Gastrocnemius medialis (tissue), 4 donors: ENCODE data around the gene NFKBIE. TPM values are rescaled to one million over a fixed set of nuclear protein-coding genes. Genes with fewer than 3 reads are reported as not detected.
A peak's percentile ranks its signal among the peaks of the same experiment; 100 is the strongest.

Source experiments
- ATAC-seq, 2 donors: fragments of 150-250 bp; one replicate each; pipeline ENCODE4 v1.9.1; 2016
- DNase-seq, 2 donors: peaks; one replicate each; pipeline ENCODE4 v3.0.0-alpha.2; 2019
- H3K27ac ChIP-seq, 4 donors: fragments of 200-600 bp; sonication (generic); 1 replicate in 1 of 4; 2 replicates in 3 of 4; pipeline ENCODE4 v1.5.1; 2016 to 2018; ENCODE audit warnings: mild to moderate bottlenecking in 2 of 4, moderate library complexity in 1 of 4
- H3K27me3 ChIP-seq, 3 donors: fragments of 200-600 bp; sonication (generic) in 2 of 3; 1 replicate in 1 of 3; 2 replicates in 2 of 3; pipeline versions ENCODE4 v1.5.1 to v1.6.0; 2016 to 2019; ENCODE audit warnings: mild to moderate bottlenecking in 1 of 3, moderate library complexity in 1 of 3
- H3K36me3 ChIP-seq, 2 donors: fragments of 200-600 bp; sonication (generic) in 1 of 2; one replicate each; pipeline ENCODE4 v1.5.1; 2017 to 2018
- H3K4me1 ChIP-seq, 2 donors: fragments of 200-600 bp; sonication (generic) in 1 of 2; one replicate each; pipeline ENCODE4 v1.5.1; 2016 to 2017; ENCODE audit warnings: mild to moderate bottlenecking in 2 of 2
- H3K4me3 ChIP-seq, 4 donors: fragments of 200-600 bp; sonication (generic) in 3 of 4; 1 replicate in 1 of 4; 2 replicates in 3 of 4; pipeline ENCODE4 v1.5.1; 2016 to 2019; ENCODE audit warnings: mild to moderate bottlenecking in 2 of 4
- H3K9me3 ChIP-seq, 3 donors: fragments of 200-600 bp; sonication (generic) in 2 of 3; 1 replicate in 1 of 3; 2 replicates in 2 of 3; pipeline ENCODE4 v1.5.1; 2016 to 2019
- POLR2A ChIP-seq, 2 donors: fragments of 450-650 bp; IDR thresholded peaks; one replicate each; pipeline ENCODE4 v1.6.1; 2017; ENCODE audit warnings: antibody characterized with exemption in 2 of 2, mild to moderate bottlenecking in 2 of 2, moderate library complexity in 2 of 2
- in situ Hi-C, 4 donors: fragments of 200-750 bp; cut with MboI; loops; one replicate each; pipeline versions ENCODE4 v1.15.0 to v1.8.0; 2017; ENCODE audit warnings: low sequenced_read_pairs in 4 of 4
- intact Hi-C: fragments of 100-400 bp; cut with DNase I; formaldehyde crosslinking; loops from one replicate; pipeline ENCODE4 v1.15.1; 2023; ENCODE audit warnings: low total_unique reads
- total RNA-seq, 4 donors: library from RNA; depleted of rRNA; stranded (reverse); fragments of >200 nt; gene quantifications; one replicate each; pipeline versions ENCODE4 v1.1.0 to v1.2.3, GENCODE V29; 2016
- TF ChIP-seq, protein P1 (sequence below), 5 experiments: fragments of 450-650 bp in 3 of 5; fragments of 200-600 bp in 2 of 5; sonication (generic) in 2 of 5; IDR thresholded peaks in 4 of 5; conservative IDR thresholded peaks in 1 of 5; 1 replicate in 4 of 5; 2 replicates in 1 of 5; pipeline ENCODE4 v1.5.1; 2016 to 2019; ENCODE audit warnings: antibody characterized with exemption in 5 of 5, mild to moderate bottlenecking in 3 of 5, moderate library complexity in 3 of 5

The NFKBIE gene
- total RNA-seq, 4 donors from 2014 or later = 4.1 to 11.1 (median 10.0) TPM

GRCh38 chr6:44255871-44256774 lies 9.2 kb downstream of the NFKBIE start:
- no peaks in the 10 kb centered on the region for H3K27me3 ChIP-seq
- ATAC-seq (no peak), DNase-seq (no peak)
- peak overlapping the region; percentile 87 to 97 (median 92) for H3K27ac ChIP-seq
- H3K4me1 ChIP-seq = peaks cover 8 to 12% of the 10 kb centered on the region in 2 donors
- in situ Hi-C loops (no loop called here), intact Hi-C loops (loop anchor here (1.0 kb wide), 1 partner anchor 8 kb away; no protein-coding TSS in a partner anchor)
- no peaks in the 10 kb centered on the region for H3K9me3 ChIP-seq
- peak overlapping the region; percentile 77 to 99 (median 88) for H3K4me3 ChIP-seq
- H3K36me3 ChIP-seq = peaks cover 2 to 42% of the 10 kb centered on the region in 2 donors
- TF ChIP-seq, protein P1, sequence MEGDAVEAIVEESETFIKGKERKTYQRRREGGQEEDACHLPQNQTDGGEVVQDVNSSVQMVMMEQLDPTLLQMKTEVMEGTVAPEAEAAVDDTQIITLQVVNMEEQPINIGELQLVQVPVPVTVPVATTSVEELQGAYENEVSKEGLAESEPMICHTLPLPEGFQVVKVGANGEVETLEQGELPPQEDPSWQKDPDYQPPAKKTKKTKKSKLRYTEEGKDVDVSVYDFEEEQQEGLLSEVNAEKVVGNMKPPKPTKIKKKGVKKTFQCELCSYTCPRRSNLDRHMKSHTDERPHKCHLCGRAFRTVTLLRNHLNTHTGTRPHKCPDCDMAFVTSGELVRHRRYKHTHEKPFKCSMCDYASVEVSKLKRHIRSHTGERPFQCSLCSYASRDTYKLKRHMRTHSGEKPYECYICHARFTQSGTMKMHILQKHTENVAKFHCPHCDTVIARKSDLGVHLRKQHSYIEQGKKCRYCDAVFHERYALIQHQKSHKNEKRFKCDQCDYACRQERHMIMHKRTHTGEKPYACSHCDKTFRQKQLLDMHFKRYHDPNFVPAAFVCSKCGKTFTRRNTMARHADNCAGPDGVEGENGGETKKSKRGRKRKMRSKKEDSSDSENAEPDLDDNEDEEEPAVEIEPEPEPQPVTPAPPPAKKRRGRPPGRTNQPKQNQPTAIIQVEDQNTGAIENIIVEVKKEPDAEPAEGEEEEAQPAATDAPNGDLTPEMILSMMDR (IDR thresholded peaks at IDR 0.05 in 4 of 5, conservative IDR thresholded peaks at IDR 0.05 in 1 of 5) = no peak
- no peak for TF ChIP-seq POLR2A (IDR thresholded peaks at IDR 0.05)

DNA sequence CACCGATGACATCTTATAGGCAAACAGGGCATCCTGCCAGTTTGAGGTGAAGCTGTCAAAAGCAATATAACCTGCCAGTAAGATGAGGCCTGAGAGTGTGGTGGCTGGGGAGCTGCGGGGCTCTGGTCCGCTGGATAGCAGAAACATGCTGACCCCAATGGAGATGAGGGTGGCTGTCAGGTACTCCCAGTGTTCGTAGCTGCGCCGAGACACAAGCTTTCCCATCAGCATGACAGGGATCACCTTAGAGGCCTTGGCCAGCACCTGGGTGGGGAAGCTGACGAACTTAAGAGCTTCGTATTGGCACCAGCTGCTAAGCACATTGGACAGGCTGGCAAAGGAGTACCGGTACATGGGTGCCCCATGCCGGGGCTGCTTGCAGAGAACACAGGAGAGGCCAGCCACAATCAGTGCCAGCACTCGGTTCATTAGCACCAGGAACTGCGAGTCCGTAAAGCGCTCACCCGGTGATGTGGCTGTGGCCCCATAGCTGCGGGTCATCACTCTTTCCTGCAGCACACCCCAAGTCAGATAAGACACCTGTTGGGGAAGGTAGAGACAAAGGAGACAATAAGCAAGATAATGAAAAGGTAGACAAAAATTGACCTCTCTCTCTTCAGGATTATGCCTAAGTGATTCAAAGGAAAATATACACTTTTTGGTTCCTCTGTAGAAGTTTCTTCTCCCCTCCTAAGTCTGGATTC lies 10.1 kb downstream of the NFKBIE start:
- intact Hi-C loops (no loop called here), in situ Hi-C loops (no loop called here)
- TF ChIP-seq, protein P1 (IDR thresholded peaks at IDR 0.05 in 4 of 5, conservative IDR thresholded peaks at IDR 0.05 in 1 of 5) = no peak
- TF ChIP-seq POLR2A (IDR thresholded peaks at IDR 0.05) = no peak
- Histone ChIP-seq H3K27me3 (no peaks in the 10 kb centered on the region), H3K36me3 (peaks cover 2 to 50% of the 10 kb centered on the region in 2 donors), H3K4me1 (peaks cover 13 to 17% of the 10 kb centered on the region in 2 donors), H3K4me3 (no peak overlapping the region), H3K9me3 (no peaks in the 10 kb centered on the region), H3K27ac (peak overlapping the region in 3 of 4 donors; percentile 25 to 97 (median 91))
- DNase-seq (no peak), ATAC-seq (no peak)

DNA sequence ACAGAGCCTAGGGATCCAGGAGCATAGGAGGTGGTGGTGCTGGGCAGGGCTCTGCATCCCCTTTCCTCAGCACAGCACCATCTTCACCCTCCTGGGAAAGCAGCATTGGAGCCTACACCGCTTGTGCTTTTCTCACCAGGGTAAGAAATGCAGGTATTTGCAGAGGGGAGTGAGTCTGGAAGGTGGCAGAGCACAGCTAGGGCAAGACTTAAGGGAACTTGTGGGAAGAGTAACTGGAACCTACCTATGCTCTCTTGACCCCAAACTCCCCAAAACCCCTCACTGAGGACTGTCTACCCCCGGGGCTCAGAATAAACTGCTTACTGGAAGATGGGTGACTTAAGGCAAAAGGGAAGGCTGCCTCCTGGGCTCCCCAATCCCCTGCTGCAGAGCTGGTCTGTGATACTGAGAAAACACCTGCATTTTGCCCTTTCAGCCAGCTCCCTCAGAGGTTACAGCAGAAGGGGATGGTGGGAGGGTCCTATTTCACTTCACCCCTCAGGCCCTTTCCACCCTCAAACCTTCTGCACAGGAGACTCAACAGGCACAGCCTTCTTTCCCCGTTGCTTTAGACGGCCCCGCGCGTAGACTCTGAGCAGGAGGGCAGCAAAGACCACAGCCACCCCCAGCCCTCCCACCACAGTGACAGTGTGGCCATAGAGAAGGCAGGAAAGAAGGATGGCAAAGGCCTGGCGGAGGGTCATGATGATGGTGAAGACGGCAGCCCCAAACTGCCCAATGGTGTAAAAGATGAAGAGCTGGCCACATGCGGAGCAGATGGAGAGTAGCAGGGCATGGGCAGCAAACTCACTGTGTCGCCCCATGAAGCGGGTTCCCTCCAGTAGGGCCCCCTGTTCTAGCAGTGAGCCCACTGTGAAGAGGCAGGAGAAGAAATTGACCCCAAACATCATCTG lies 10.9 kb downstream of the NFKBIE start:
- H3K27ac ChIP-seq = no peak overlapping the region
- TF ChIP-seq, protein P1 (IDR thresholded peaks at IDR 0.05 in 4 of 5, conservative IDR thresholded peaks at IDR 0.05 in 1 of 5) = no peak
- TF ChIP-seq POLR2A (IDR thresholded peaks at IDR 0.05) = no peak
- peaks cover 16 to 25% of the 10 kb centered on the region in 2 donors for H3K4me1 ChIP-seq

More for the DNA sequence above, 10.9 kb downstream of the NFKBIE start:
- ATAC-seq (no peak), DNase-seq (no peak)
- peaks cover 2 to 58% of the 10 kb centered on the region in 2 donors for H3K36me3 ChIP-seq
- in situ Hi-C loops = no loop called here
- H3K9me3 ChIP-seq = no peaks in the 10 kb centered on the region
- H3K4me3 ChIP-seq = no peak overlapping the region
- H3K27me3 ChIP-seq = no peaks in the 10 kb centered on the region
- intact Hi-C loops = no loop called here
